22Rv1 (cell line): ENCODE measurements around the gene MED10.
"Not testable (repeated sequence)": the region's sequence is repeated elsewhere in the genome, so short reads cannot be mapped to it uniquely, and the experiment has no call there.

Experiments
- CTCF ChIP-seq: fragments of 450-650 bp; IDR thresholded peaks from 2 replicates; pipeline ENCODE4 v1.5.1; 2017; ENCODE audit warnings: mild to moderate bottlenecking
- ZFX ChIP-seq: fragments of 450-650 bp; IDR thresholded peaks from 2 replicates; pipeline ENCODE4 v1.6.1; 2017; ENCODE audit warnings: antibody characterized with exemption, borderline replicate concordance

DNA sequence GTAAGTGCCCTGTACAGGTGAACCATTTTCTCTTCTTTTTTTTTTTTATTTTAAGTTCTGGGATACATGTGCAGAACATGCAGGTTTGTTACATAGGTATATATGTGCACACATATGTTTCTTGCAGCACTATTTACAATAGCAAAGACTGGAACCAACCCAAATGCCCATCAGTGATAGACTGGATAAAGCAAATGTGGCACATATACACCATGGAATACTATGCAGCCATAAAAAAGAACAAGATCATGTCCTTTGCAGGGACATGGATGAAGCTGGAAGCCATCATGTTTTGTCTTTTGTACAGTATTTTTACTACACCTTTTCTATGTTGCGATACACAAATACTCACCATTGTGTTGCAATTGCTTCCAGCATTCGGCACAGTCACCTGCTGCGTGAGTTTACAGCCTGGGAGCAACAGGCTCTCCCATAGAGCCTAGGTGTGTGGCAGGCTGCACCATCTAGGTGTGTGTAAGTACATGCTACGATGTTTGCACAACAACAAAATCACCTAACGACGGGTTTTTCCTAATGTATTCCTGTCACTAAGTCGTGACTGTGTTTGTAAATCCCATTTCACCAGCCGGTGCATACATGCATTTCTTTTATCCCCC lies 20.4 kb downstream of the MED10 start:
- not testable (repeated sequence) for TF ChIP-seq CTCF, ZFX
